K562 (cell line): ENCODE measurements around the gene NEURL2. TPM values are rescaled to one million over a fixed set of nuclear protein-coding genes. Genes with fewer than 3 reads are reported as not detected.

Source experiments
- CCAR2 ChIP-seq: fragments of 200-400 bp; formaldehyde crosslinking; IDR thresholded peaks from 2 replicates; pipeline ENCODE4 v1.6.1; 2017; ENCODE audit warnings: mild to moderate bottlenecking, low read depth, low read length
- DDX20 ChIP-seq: fragments of 450-650 bp; IDR thresholded peaks from 2 replicates; pipeline ENCODE4 v1.6.1; 2016; ENCODE audit warnings: missing genetic modification characterization, low read depth, mild to moderate bottlenecking, missing compliant biosample characterization, moderate library complexity
- PHB ChIP-seq: fragments of 250-450 bp; sonication (Bioruptor Pico); IDR thresholded peaks from 2 replicates; pipeline ENCODE4 v1.5.0; 2021
- TAF1 ChIP-seq: IDR thresholded peaks from 2 replicates; pipeline ENCODE4 v1.6.1; 2011; ENCODE audit warnings: mild to moderate bottlenecking, low read length, moderate library complexity; ENCODE audit not compliant: insufficient read depth, control insufficient read depth, severe bottlenecking; ENCODE audit errors: extremely low read depth
- ZKSCAN8 ChIP-seq: fragments of 200-800 bp; sonication (Bioruptor generic); IDR thresholded peaks from 2 replicates; pipeline ENCODE4 v1.6.1; 2016; ENCODE audit warnings: missing genetic modification characterization, missing compliant biosample characterization
- ZNF589 ChIP-seq: fragments of 200-800 bp; sonication (Bioruptor generic); IDR thresholded peaks from 2 replicates; pipeline ENCODE4 v1.6.1; 2016; ENCODE audit warnings: low read depth, missing genetic modification characterization, missing compliant biosample characterization
- ZSCAN32 ChIP-seq: fragments of 450-650 bp; formaldehyde crosslinking; IDR thresholded peaks from 2 replicates; pipeline ENCODE4 v1.4.0; 2020; ENCODE audit warnings: mild to moderate bottlenecking, moderate library complexity
- polyA plus RNA-seq, 8 experiments: library from polyadenylated mRNA; depleted of rRNA in 4 of 8; stranded (reverse) in 5 of 8; unstranded in 3 of 8; fragments of >200 nt; fragmentation: Nextera tagmentation in 2 of 8; fragmentation: Illumina TruSeq in 1 of 8; extraction: Ambion mirVana in 2 of 8; extraction: Trizol in 1 of 8; gene quantifications; 2 replicates each; pipeline versions ENCODE4 v1.2.1 to v1.2.3, GENCODE V29; 2011 to 2014; ENCODE audit warnings: inconsistent platforms in 1 of 8, missing spikeins in 1 of 8
- total RNA-seq, 7 experiments: library from RNA; depleted of rRNA in 6 of 7; stranded (reverse); fragments of >200 nt in 6 of 7; fragmentation: Illumina TruSeq in 2 of 7; extraction: Trizol in 2 of 7; gene quantifications; 2 replicates each; pipeline versions ENCODE4 v1.2.1 to v1.2.3, GENCODE V29; 2011 to 2021; ENCODE audit warnings: low replicate concordance in 1 of 7
- TF ChIP-seq, protein P1 (sequence below), 2 experiments: fragments of 450-650 bp; IDR thresholded peaks; 2 replicates each; pipeline ENCODE4 v1.6.1; 2016
- TF ChIP-seq, protein P2 (sequence below): sonication (generic); formaldehyde crosslinking; IDR thresholded peaks from 2 replicates; pipeline ENCODE4 v1.8.1; 2023; ENCODE audit warnings: mild to moderate bottlenecking, missing genetic modification reagents
- TF ChIP-seq, protein P3 (sequence below): sonication (generic); formaldehyde crosslinking; IDR thresholded peaks from 2 replicates; pipeline ENCODE4 v1.8.0; 2022; ENCODE audit warnings: missing genetic modification reagents, mild to moderate bottlenecking, moderate library complexity, borderline replicate concordance
- TF ChIP-seq, protein P4 (sequence below): fragments of 450-650 bp; formaldehyde crosslinking; IDR thresholded peaks from 2 replicates; pipeline ENCODE4 v1.4.0; 2020; ENCODE audit warnings: mild to moderate bottlenecking, moderate library complexity

NEURL2 gene
- total and polyA plus RNA-seq, 9 of the 15 experiments (the other 6 are each of a cell fraction or from before 2014, with no cell fraction given) = 0.22 to 1.9 (median 0.50) TPM; not detected in 1

DNA sequence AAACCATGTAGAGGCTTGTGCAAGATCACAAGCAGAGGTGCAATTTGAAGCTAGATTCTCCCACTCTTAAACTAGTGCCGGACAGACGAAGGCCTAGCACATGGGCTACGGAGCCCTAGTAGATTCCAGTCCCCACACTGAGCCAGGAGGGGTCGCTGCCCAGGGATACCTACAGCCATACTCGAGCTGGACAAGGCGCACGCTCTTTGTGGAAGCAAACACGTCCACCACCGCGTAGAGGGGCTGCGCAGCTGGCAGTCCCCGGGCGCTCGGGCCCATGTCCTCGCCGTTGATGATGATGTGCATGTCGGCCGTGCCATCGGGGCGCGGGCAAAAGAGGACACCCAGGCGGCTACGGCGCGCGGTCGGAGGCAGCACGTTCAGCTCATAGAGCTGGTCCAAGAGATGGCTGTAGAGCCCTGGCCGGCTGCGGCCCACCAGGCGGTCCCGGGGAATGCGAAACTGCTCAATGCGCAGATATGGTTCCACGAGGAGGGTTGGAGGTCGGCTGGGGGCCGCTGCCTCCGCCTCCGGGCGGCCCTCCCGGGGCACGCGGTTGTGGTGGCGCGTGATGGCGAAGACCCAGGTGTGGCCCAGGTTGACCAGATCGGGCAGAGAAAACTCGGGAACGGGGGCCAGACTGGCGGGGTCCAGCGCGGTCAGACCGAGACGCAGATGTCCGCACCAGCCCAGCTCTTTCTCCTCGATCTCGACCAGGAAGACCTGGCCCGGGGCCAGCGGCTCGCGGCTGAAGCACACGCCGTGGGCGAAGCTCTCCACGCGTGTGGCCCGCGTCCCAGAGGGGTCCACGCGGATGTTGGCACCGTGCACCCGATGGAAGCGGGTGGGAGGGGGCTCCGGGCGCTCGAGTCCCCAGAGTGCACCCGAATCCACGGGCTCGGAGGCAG is 677 bp downstream of the NEURL2 start (continued):
- TF ChIP-seq, protein P1, sequence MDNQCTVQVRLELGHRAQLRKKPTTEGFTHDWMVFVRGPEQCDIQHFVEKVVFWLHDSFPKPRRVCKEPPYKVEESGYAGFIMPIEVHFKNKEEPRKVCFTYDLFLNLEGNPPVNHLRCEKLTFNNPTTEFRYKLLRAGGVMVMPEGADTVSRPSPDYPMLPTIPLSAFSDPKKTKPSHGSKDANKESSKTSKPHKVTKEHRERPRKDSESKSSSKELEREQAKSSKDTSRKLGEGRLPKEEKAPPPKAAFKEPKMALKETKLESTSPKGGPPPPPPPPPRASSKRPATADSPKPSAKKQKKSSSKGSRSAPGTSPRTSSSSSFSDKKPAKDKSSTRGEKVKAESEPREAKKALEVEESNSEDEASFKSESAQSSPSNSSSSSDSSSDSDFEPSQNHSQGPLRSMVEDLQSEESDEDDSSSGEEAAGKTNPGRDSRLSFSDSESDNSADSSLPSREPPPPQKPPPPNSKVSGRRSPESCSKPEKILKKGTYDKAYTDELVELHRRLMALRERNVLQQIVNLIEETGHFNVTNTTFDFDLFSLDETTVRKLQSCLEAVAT (IDR thresholded peaks at IDR 0.05) = peak in 1 of 2 experiments; percentile 30; a peak in 1 of 4 replicates
- no peak for TF ChIP-seq CCAR2
- no peak for TF ChIP-seq ZSCAN32 (CRISPR knock-in tag)
- TF ChIP-seq ZKSCAN8 (CRISPR knock-in tag) = no peak
- TF ChIP-seq, protein P2, sequence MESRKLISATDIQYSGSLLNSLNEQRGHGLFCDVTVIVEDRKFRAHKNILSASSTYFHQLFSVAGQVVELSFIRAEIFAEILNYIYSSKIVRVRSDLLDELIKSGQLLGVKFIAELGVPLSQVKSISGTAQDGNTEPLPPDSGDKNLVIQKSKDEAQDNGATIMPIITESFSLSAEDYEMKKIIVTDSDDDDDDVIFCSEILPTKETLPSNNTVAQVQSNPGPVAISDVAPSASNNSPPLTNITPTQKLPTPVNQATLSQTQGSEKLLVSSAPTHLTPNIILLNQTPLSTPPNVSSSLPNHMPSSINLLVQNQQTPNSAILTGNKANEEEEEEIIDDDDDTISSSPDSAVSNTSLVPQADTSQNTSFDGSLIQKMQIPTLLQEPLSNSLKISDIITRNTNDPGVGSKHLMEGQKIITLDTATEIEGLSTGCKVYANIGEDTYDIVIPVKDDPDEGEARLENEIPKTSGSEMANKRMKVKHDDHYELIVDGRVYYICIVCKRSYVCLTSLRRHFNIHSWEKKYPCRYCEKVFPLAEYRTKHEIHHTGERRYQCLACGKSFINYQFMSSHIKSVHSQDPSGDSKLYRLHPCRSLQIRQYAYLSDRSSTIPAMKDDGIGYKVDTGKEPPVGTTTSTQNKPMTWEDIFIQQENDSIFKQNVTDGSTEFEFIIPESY (CRISPR knock-in tag) = peak; percentile 87
- TF ChIP-seq, protein P3, sequence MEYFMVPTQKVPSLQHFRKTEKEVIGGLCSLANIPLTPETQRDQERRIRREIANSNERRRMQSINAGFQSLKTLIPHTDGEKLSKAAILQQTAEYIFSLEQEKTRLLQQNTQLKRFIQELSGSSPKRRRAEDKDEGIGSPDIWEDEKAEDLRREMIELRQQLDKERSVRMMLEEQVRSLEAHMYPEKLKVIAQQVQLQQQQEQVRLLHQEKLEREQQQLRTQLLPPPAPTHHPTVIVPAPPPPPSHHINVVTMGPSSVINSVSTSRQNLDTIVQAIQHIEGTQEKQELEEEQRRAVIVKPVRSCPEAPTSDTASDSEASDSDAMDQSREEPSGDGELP (CRISPR knock-in tag) = no peak
- TF ChIP-seq TAF1 = no peak
- TF ChIP-seq ZNF589 (CRISPR knock-in tag) = 0 out of 2 replicates have a peak, but pooled peaks have one; percentile 36
- no peak for TF ChIP-seq PHB (CRISPR knock-in tag)
- no peak for TF ChIP-seq DDX20 (tag)
- TF ChIP-seq, protein P4, sequence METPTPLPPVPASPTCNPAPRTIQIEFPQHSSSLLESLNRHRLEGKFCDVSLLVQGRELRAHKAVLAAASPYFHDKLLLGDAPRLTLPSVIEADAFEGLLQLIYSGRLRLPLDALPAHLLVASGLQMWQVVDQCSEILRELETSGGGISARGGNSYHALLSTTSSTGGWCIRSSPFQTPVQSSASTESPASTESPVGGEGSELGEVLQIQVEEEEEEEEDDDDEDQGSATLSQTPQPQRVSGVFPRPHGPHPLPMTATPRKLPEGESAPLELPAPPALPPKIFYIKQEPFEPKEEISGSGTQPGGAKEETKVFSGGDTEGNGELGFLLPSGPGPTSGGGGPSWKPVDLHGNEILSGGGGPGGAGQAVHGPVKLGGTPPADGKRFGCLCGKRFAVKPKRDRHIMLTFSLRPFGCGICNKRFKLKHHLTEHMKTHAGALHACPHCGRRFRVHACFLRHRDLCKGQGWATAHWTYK (CRISPR knock-in tag) = no peak
